A549 (cell line): ENCODE data around the gene NTM.

Source experiments
- CTCF ChIP-seq: fragments of >200 bp; sonication (Bioruptor Twin); formaldehyde crosslinking; IDR thresholded peaks from 3 replicates; pipeline ENCODE4 v1.5.1; 2016
- EP300 ChIP-seq, 2 experiments: fragments of >200 bp; sonication (Bioruptor Twin); formaldehyde crosslinking; IDR thresholded peaks; 2 replicates in 1 of 2; 3 replicates in 1 of 2; pipeline ENCODE4 v1.6.1; 2016 to 2017
- POLR2A ChIP-seq: IDR thresholded peaks from 2 replicates; pipeline ENCODE4 v1.6.1; 2012; ENCODE audit warnings: mild to moderate bottlenecking, low read length

DNA sequence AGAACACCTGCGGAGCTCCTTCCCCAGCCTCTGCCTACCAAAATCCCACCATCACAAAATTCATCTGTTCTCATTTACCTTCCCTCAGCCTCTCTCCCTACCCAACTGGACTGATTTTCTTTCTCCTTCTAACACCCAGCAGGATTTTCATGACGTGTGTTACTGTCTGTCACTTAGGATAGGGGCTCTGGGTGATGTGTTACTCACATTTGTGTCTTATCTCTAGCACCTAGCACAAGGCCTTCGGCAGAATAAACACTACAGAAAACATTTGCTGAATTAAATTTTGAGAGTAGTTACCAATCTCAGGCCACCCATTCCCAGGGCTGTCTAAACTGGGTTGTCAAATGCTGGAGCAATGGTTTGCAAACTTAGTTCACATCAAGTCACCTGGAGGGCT is 88.0 kb downstream of the NTM start:
- no peak for TF ChIP-seq POLR2A
- no peak for TF ChIP-seq CTCF
- no peak for TF ChIP-seq EP300 (IDR thresholded peaks at IDR 0.05)
